ENCODE data around the gene PNLIPRP1. TPM values are rescaled to one million over a fixed set of nuclear protein-coding genes. Genes with fewer than 3 reads are reported as not detected.

Gene PNLIPRP1
- polyA plus RNA-seq, 1 donor from 2014 or later = not detected

DNA sequence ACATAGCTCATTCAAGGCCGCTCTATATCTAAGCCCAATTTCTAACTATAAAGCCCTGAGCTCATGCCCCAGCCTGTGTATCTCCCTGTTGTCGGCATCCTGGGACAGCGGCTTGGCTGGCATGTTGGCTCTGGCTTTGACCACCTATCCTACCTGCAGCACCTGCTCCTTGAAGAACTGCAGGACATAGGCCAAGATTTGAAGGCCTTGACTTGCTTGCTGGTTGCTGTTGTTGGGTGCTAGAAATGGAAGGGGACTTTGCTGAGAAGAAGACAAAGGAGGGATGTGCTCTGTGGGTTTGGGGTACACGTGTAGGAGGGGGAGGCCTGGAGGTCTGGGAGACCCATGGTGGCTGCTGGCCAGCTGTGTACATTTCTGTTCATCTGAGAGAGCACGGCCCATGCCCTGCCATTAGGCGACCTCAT is 41.1 kb downstream of the PNLIPRP1 start:
- Histone ChIP-seq H4K20me1 (ENCODE audit: insufficient read depth) (no peaks in the 10 kb centered on the region), H3K27me3 (ENCODE audit: insufficient read depth, low read depth, low read length) (peaks cover 12% of the 10 kb centered on the region), H3K27ac (ENCODE audit: low read length) (no peak overlapping the region), H2AFZ (ENCODE audit: low read depth, low read length) (no peak overlapping the region), H3K9ac (ENCODE audit: low read length) (no peak overlapping the region), H3F3A (ENCODE audit: insufficient read depth, low read length, poor library complexity, severe bottlenecking) (no peaks in the 10 kb centered on the region), H3K9me2 (ENCODE audit: insufficient read depth, low read length) (no peaks in the 10 kb centered on the region), H3K4me3 (ENCODE audit: low read length) (no peak overlapping the region), H3K4me2 (ENCODE audit: low read length) (no peak overlapping the region), H3K36me3 (ENCODE audit: insufficient read depth, low read length) (no peaks in the 10 kb centered on the region), H3K79me2 (replicated peaks; ENCODE audit: insufficient read depth, low read length) (no peaks in the 10 kb centered on the region), H3K9me3 (ENCODE audit: low read length) (no peaks in the 10 kb centered on the region)
- TF ChIP-seq EP300 (conservative IDR thresholded peaks at IDR 0.05; ENCODE audit: poor library complexity, severe bottlenecking) (no peak), TAF1 (IDR thresholded peaks at IDR 0.05; ENCODE audit: low read depth) (no peak), MXI1 (conservative IDR thresholded peaks at IDR 0.05; ENCODE audit: poor library complexity, severe bottlenecking) (no peak), RAD21 (conservative IDR thresholded peaks at IDR 0.05) (no peak), SMC3 (conservative IDR thresholded peaks at IDR 0.05; ENCODE audit: poor library complexity) (no peak), EZH2 (IDR thresholded peaks at IDR 0.05; ENCODE audit: borderline replicate concordance, insufficient read depth, low read length, poor library complexity, severe bottlenecking) (no peak), POLR2AphosphoS5 (IDR thresholded peaks at IDR 0.05) (no peak)
- TF ChIP-seq, protein P1, sequence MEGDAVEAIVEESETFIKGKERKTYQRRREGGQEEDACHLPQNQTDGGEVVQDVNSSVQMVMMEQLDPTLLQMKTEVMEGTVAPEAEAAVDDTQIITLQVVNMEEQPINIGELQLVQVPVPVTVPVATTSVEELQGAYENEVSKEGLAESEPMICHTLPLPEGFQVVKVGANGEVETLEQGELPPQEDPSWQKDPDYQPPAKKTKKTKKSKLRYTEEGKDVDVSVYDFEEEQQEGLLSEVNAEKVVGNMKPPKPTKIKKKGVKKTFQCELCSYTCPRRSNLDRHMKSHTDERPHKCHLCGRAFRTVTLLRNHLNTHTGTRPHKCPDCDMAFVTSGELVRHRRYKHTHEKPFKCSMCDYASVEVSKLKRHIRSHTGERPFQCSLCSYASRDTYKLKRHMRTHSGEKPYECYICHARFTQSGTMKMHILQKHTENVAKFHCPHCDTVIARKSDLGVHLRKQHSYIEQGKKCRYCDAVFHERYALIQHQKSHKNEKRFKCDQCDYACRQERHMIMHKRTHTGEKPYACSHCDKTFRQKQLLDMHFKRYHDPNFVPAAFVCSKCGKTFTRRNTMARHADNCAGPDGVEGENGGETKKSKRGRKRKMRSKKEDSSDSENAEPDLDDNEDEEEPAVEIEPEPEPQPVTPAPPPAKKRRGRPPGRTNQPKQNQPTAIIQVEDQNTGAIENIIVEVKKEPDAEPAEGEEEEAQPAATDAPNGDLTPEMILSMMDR (IDR thresholded peaks at IDR 0.05; ENCODE audit: poor library complexity, severe bottlenecking) = no peak
- TF ChIP-seq, protein P2, sequence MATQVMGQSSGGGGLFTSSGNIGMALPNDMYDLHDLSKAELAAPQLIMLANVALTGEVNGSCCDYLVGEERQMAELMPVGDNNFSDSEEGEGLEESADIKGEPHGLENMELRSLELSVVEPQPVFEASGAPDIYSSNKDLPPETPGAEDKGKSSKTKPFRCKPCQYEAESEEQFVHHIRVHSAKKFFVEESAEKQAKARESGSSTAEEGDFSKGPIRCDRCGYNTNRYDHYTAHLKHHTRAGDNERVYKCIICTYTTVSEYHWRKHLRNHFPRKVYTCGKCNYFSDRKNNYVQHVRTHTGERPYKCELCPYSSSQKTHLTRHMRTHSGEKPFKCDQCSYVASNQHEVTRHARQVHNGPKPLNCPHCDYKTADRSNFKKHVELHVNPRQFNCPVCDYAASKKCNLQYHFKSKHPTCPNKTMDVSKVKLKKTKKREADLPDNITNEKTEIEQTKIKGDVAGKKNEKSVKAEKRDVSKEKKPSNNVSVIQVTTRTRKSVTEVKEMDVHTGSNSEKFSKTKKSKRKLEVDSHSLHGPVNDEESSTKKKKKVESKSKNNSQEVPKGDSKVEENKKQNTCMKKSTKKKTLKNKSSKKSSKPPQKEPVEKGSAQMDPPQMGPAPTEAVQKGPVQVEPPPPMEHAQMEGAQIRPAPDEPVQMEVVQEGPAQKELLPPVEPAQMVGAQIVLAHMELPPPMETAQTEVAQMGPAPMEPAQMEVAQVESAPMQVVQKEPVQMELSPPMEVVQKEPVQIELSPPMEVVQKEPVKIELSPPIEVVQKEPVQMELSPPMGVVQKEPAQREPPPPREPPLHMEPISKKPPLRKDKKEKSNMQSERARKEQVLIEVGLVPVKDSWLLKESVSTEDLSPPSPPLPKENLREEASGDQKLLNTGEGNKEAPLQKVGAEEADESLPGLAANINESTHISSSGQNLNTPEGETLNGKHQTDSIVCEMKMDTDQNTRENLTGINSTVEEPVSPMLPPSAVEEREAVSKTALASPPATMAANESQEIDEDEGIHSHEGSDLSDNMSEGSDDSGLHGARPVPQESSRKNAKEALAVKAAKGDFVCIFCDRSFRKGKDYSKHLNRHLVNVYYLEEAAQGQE (IDR thresholded peaks at IDR 0.05; ENCODE audit: borderline replicate concordance) = no peak

DNA sequence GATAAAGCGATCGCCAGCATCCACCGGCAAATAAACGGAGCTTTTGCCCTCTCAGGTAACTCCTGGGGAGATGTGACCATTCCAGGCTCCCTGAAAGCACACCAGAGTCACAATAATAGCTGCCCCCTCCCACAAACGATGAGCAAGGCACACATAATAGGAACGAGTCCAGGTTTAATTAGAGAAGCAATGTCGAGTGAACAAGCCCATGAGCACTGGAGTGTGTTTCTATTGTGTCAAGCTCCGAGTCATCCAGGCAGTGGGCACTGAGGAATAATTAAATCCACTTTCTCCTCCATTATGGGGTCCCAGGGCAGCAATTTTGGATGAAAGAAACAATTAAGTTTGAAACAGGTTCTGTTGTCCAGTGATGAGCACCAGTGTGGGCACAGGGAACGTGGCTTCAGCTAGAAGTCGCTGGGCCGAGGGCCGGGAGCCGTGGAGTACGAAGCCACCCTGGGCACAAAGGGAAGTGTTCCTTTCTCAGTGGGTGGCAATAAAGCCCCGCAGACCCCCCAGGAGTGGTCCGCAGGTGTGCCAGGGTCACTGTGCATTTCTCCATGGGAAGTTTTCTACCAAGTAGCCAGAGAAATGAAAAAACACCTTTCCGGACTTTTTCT is 41.9 kb downstream of the PNLIPRP1 start:
- Histone ChIP-seq H3K4me3 (ENCODE audit: low read length) (no peak overlapping the region), H3K79me2 (replicated peaks; ENCODE audit: insufficient read depth, low read length) (no peaks in the 10 kb centered on the region), H3K36me3 (ENCODE audit: insufficient read depth, low read length) (no peaks in the 10 kb centered on the region), H3K9ac (ENCODE audit: low read length) (no peak overlapping the region), H3K4me2 (ENCODE audit: low read length) (no peak overlapping the region), H2AFZ (ENCODE audit: low read depth, low read length) (no peak overlapping the region), H3K9me2 (ENCODE audit: insufficient read depth, low read length) (no peaks in the 10 kb centered on the region), H4K20me1 (ENCODE audit: insufficient read depth) (no peaks in the 10 kb centered on the region), H3K27me3 (ENCODE audit: insufficient read depth, low read depth, low read length) (peaks cover 5% of the 10 kb centered on the region), H3K27ac (ENCODE audit: low read length) (no peak overlapping the region), H3K9me3 (ENCODE audit: low read length) (no peaks in the 10 kb centered on the region), H3F3A (ENCODE audit: insufficient read depth, low read length, poor library complexity, severe bottlenecking) (no peaks in the 10 kb centered on the region)
- TF ChIP-seq MXI1 (conservative IDR thresholded peaks at IDR 0.05; ENCODE audit: poor library complexity, severe bottlenecking) (no peak), TAF1 (IDR thresholded peaks at IDR 0.05; ENCODE audit: low read depth) (no peak), SMC3 (conservative IDR thresholded peaks at IDR 0.05; ENCODE audit: poor library complexity) (no peak), RAD21 (conservative IDR thresholded peaks at IDR 0.05) (no peak), EP300 (conservative IDR thresholded peaks at IDR 0.05; ENCODE audit: poor library complexity, severe bottlenecking) (no peak), POLR2AphosphoS5 (IDR thresholded peaks at IDR 0.05) (no peak)
- TF ChIP-seq, protein P2 (IDR thresholded peaks at IDR 0.05; ENCODE audit: borderline replicate concordance) = no peak
- TF ChIP-seq, protein P1 (IDR thresholded peaks at IDR 0.05; ENCODE audit: poor library complexity, severe bottlenecking) = no peak
